Measurements from ENCODE around the gene NPC1L1. TPM values are rescaled to one million over a fixed set of nuclear protein-coding genes. Genes with fewer than 3 reads are reported as not detected.

Gene NPC1L1
- total and polyA plus RNA-seq, 2 donors (not counting 1 experiment from before 2014, with no cell fraction given), result 0.07 TPM; not detected in 1

- DNase-seq (no peak), ATAC-seq (ENCODE audit: low read depth) (no peak)
- Histone ChIP-seq H3K36me3 (replicated peaks in 1 of 2; ENCODE audit: control extremely low read depth in 1 of 2, control insufficient read depth in 1 of 2, extremely low read depth in 1 of 2, insufficient read depth in 2 of 2, low read length in 1 of 2) (no peaks in the 10 kb centered on the region), H3K79me2 (ENCODE audit: control insufficient read depth, insufficient read depth, low read length) (no peaks in the 10 kb centered on the region), H4K20me1 (ENCODE audit: control insufficient read depth, insufficient read depth, low read length, poor library complexity, severe bottlenecking) (no peaks in the 10 kb centered on the region), H2AFZ (ENCODE audit: insufficient read depth, low read depth, low read length, poor library complexity, severe bottlenecking) (no peak overlapping the region), H3K4me2 (replicated peaks; ENCODE audit: low read depth, low read length, poor library complexity, severe bottlenecking) (no peak overlapping the region), H3K9me3 (ENCODE audit: control extremely low read depth in 1 of 3, control insufficient read depth in 2 of 3, insufficient read depth in 1 of 3, low read length in 2 of 3) (no peaks in the 10 kb centered on the region), H3K27ac (ENCODE audit: low read length in 2 of 2) (no peak overlapping the region), H3K4me3 (ENCODE audit: control extremely low read depth in 1 of 5, extremely low read depth in 1 of 5, insufficient read depth in 1 of 5, low read depth in 2 of 5, low read length in 4 of 5) (no peak overlapping the region), H3K27me3 (replicated peaks in 1 of 4; ENCODE audit: control extremely low read depth in 1 of 4, control insufficient read depth in 3 of 4, insufficient read depth in 4 of 4, low read length in 3 of 4) (peaks cover 0 to 10% (median 3%) of the 10 kb centered on the region in 4 experiments), H3K9ac (ENCODE audit: low read length) (no peak overlapping the region), H3K4me1 (ENCODE audit: control insufficient read depth in 2 of 2, insufficient read depth in 2 of 2, low read length in 2 of 2) (no peaks in the 10 kb centered on the region)
- ChIA-PET CTCF (no interaction called here), POLR2A (no interaction called here)
- WGBS (ENCODE audit: insufficient coverage), result no CpG with 5 or more reads among the region's 5 CpGs
- Mint-ChIP-seq H3K4me3 (no peak overlapping the region), H3K9me3 (ENCODE audit: insufficient read depth) (no peaks in the 10 kb centered on the region), H3K4me1 (no peaks in the 10 kb centered on the region), H3K27me3 (peaks cover 20% of the 10 kb centered on the region), H3K27ac (no peak overlapping the region)
- intact Hi-C loops (cut with micrococcal nuclease), result loop anchor here (10.0 kb wide), 1 partner anchor 513 kb away; no protein-coding TSS in a partner anchor
- no peak for TF ChIP-seq EZH2 (IDR thresholded peaks at IDR 0.05; ENCODE audit: borderline replicate concordance, insufficient read depth, low read depth, low read length, poor library complexity, severe bottlenecking)
- TF ChIP-seq CTCF (IDR thresholded peaks at IDR 0.05), result no peak
These were observed 43.7 kb downstream of the NPC1L1 start for GRCh38 chr7:44497155-44498027.

GRCh38 chr7:44496385-44496784 is 44.7 kb downstream of the NPC1L1 start:
- Histone ChIP-seq H3K79me2 (ENCODE audit: control insufficient read depth, insufficient read depth, low read length) (no peaks in the 10 kb centered on the region), H3K4me1 (ENCODE audit: control insufficient read depth in 2 of 2, insufficient read depth in 2 of 2, low read length in 2 of 2) (no peaks in the 10 kb centered on the region), H3K9ac (ENCODE audit: low read length) (no peak overlapping the region), H3K27ac (ENCODE audit: low read length in 2 of 2) (no peak overlapping the region), H3K4me2 (replicated peaks; ENCODE audit: low read depth, low read length, poor library complexity, severe bottlenecking) (no peak overlapping the region), H4K20me1 (ENCODE audit: control insufficient read depth, insufficient read depth, low read length, poor library complexity, severe bottlenecking) (no peaks in the 10 kb centered on the region), H3K36me3 (replicated peaks in 1 of 2; ENCODE audit: control extremely low read depth in 1 of 2, control insufficient read depth in 1 of 2, extremely low read depth in 1 of 2, insufficient read depth in 2 of 2, low read length in 1 of 2) (no peaks in the 10 kb centered on the region), H3K27me3 (replicated peaks in 1 of 4; ENCODE audit: control extremely low read depth in 1 of 4, control insufficient read depth in 3 of 4, insufficient read depth in 4 of 4, low read length in 3 of 4) (peaks cover 0 to 6% (median 3%) of the 10 kb centered on the region in 4 experiments), H3K4me3 (ENCODE audit: control extremely low read depth in 1 of 5, extremely low read depth in 1 of 5, insufficient read depth in 1 of 5, low read depth in 2 of 5, low read length in 4 of 5) (no peak overlapping the region), H2AFZ (ENCODE audit: insufficient read depth, low read depth, low read length, poor library complexity, severe bottlenecking) (no peak overlapping the region), H3K9me3 (ENCODE audit: control extremely low read depth in 1 of 3, control insufficient read depth in 2 of 3, insufficient read depth in 1 of 3, low read length in 2 of 3) (no peaks in the 10 kb centered on the region)
- Mint-ChIP-seq H3K4me3 (no peak overlapping the region), H3K9me3 (ENCODE audit: insufficient read depth) (no peaks in the 10 kb centered on the region), H3K27ac (no peak overlapping the region), H3K4me1 (peaks cover under 1% of the 10 kb centered on the region), H3K27me3 (peaks cover 20% of the 10 kb centered on the region)
- ChIA-PET POLR2A (no interaction called here), CTCF (no interaction called here)
- DNase-seq, result no peak
- WGBS (ENCODE audit: insufficient coverage), result no CpG with 5 or more reads among the region's 1 CpG
- no peak for ATAC-seq (ENCODE audit: low read depth)
- intact Hi-C loops (cut with micrococcal nuclease), result loop anchor here (10.0 kb wide), 1 partner anchor 512 kb away; no protein-coding TSS in a partner anchor
- TF ChIP-seq EZH2 (IDR thresholded peaks at IDR 0.05; ENCODE audit: borderline replicate concordance, insufficient read depth, low read depth, low read length, poor library complexity, severe bottlenecking), result no peak
- TF ChIP-seq CTCF (IDR thresholded peaks at IDR 0.05), result no peak

All from B cell (primary cell).